ENCODE results near the gene ADAP1.
A peak's percentile ranks its signal among the peaks of the same experiment; 100 is the strongest.
"Not testable (repeated sequence)": the region's sequence is repeated elsewhere in the genome, so short reads cannot be mapped to it uniquely, and the experiment has no call there.

GRCh38 chr7:908591-909357 lies 45.7 kb downstream of the ADAP1 start:
- TF ChIP-seq POLR2AphosphoS5 (IDR thresholded peaks at IDR 0.05), result peak in 1 of 3 donors; percentile 47
- peak in 5 of 7 experiments; percentile 41 to 91 (median 70) for TF ChIP-seq CTCF (IDR thresholded peaks at IDR 0.05)
- TF ChIP-seq POLR2A, EP300 (IDR thresholded peaks at IDR 0.05): not testable (repeated sequence)
